ENCODE results near the gene PSPC1. TPM values are rescaled to one million over a fixed set of nuclear protein-coding genes. Genes with fewer than 3 reads are reported as not detected.

Gene PSPC1
- total RNA-seq, 4 donors from 2014 or later = 61.0 to 108 (median 82.0) TPM

DNA sequence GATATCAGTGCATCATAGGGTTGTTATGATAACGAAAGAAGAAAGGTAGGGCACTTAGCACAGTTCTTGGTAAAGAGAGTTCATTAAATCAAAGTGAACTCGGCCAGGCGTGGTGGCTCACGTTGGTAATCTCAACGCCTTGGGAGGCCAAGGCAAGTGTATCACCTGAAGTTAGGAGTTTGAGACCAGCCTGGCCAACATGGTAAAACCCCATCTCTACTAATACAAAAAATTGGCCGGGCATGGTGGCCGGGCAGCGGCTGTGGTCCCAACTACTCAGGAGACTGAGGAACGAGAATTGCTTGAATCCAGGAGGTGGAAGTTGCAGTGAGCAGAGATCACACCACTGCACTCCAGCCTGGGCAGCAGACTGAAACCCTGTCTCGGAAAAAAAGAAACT lies 19.1 kb downstream of the PSPC1 start:
- Histone ChIP-seq H3K27ac (no peak overlapping the region), H3K4me3 (no peak overlapping the region), H3K9me3 (no peaks in the 10 kb centered on the region), H3K4me1 (peaks cover 0 to 43% (median 2%) of the 10 kb centered on the region in 4 donors), H3K36me3 (peaks cover 0 to 42% (median 0%) of the 10 kb centered on the region in 3 donors), H3K27me3 (no peaks in the 10 kb centered on the region)
- WGBS, 2 donors = 91 to 94% methylated on average over 10 of the region's 10 CpGs
- DNase-seq (ENCODE audit: low spot score in 2 of 2) = no peak
- TF ChIP-seq POLR2A (IDR thresholded peaks at IDR 0.05) (no peak), EP300 (IDR thresholded peaks at IDR 0.05) (no peak), CTCF (IDR thresholded peaks at IDR 0.05) (no peak)

DNA sequence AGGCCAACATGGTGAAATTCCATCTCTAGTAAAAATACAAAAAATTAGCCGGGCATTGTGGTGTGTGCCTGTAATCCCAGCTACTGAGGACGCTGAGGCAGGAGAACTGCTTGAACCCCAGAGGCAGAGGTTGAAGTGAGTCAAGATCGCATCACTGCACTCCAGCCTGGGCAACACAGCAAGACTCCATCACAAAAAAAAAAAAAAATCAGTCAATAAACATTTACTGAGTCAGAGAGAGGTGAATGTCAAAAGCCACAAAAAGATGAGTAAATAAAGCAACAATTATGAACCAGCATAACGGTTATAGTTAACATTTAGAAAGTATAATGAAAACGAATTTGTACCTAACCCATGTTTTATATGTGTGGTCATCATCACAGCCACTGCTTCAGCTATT lies 23.1 kb downstream of the PSPC1 start:
- TF ChIP-seq EP300 (IDR thresholded peaks at IDR 0.05) (no peak), CTCF (IDR thresholded peaks at IDR 0.05) (no peak), POLR2A (IDR thresholded peaks at IDR 0.05) (no peak)
- no peaks in the 10 kb centered on the region for H3K9me3 ChIP-seq
- H3K4me3 ChIP-seq = no peak overlapping the region
- no peak overlapping the region for H3K27ac ChIP-seq
- WGBS, 2 donors = 82 to 85% methylated on average over 5 of the region's 5 CpGs
- no peak for DNase-seq (ENCODE audit: low spot score in 2 of 2)
- H3K36me3 ChIP-seq = peaks cover 0 to 72% (median 0%) of the 10 kb centered on the region in 3 donors
- H3K27me3 ChIP-seq = no peaks in the 10 kb centered on the region
- peaks cover 0 to 15% (median 0%) of the 10 kb centered on the region in 4 donors for H3K4me1 ChIP-seq

DNA sequence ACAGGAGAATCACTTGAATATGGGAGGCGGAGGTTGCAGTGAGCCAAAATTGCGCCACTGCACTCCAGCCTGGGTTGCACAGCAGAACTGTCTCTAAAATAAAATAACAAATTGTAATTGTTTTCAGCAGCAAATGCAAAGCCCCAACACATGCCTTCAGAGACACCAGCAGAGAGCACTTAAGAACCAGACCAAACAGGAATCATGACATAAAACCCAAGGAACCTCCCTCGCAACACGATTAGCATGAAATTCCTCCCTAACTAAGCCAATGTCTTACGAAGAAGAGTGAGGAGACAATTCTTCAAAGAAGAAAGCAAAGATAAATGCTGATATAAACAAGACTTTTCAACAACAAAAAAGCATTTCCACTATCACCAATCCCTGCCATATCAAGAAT lies 40.1 kb downstream of the PSPC1 start:
- TF ChIP-seq EP300 (IDR thresholded peaks at IDR 0.05) = no peak
- Histone ChIP-seq H3K27ac (no peak overlapping the region), H3K4me3 (no peak overlapping the region), H3K4me1 (no peaks in the 10 kb centered on the region), H3K36me3 (peaks cover 0 to 76% (median 0%) of the 10 kb centered on the region in 3 donors), H3K27me3 (no peaks in the 10 kb centered on the region), H3K9me3 (no peaks in the 10 kb centered on the region)
- DNase-seq (ENCODE audit: low spot score in 2 of 2) = no peak
- WGBS, 2 donors = 84 to 85% methylated on average over 5 of the region's 5 CpGs

GRCh38 chr13:19737844-19738557 lies 44.7 kb downstream of the PSPC1 start:
- no peak for DNase-seq (ENCODE audit: low spot score in 2 of 2)
- TF ChIP-seq CTCF (IDR thresholded peaks at IDR 0.05) (no peak), EP300 (IDR thresholded peaks at IDR 0.05) (no peak), POLR2A (IDR thresholded peaks at IDR 0.05) (no peak)
- H3K4me1 ChIP-seq = no peaks in the 10 kb centered on the region
- no peaks in the 10 kb centered on the region for H3K9me3 ChIP-seq
- H3K36me3 ChIP-seq = peaks cover 0 to 69% (median 0%) of the 10 kb centered on the region in 3 donors
- H3K27ac ChIP-seq = no peak overlapping the region
- no peaks in the 10 kb centered on the region for H3K27me3 ChIP-seq
- 88 to 89% methylated on average over 4 of the region's 4 CpGs for WGBS, 2 donors
- no peak overlapping the region for H3K4me3 ChIP-seq

DNA sequence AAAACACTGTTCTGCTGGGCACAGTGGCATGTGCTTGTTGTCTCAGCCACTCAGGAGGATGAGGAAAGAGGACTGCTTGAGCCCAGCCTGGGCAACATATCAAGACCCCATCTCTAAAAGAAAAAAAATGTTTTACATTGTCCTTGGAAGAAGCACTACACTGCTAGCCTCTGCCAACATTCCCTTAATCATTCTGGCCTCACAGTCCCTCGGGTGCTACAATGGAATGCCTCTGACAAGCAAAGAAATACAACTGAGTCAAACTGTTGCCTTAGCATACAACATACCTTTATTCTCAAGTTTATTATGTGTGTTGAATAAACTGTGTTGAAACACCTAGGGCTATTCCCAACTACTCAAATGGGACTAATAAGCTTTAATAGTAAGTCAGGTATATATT lies 56.1 kb downstream of the PSPC1 start:
- no peak for DNase-seq (ENCODE audit: low spot score in 2 of 2)
- H3K36me3 ChIP-seq = peaks cover 0 to 45% (median 0%) of the 10 kb centered on the region in 3 donors
- H3K4me3 ChIP-seq = no peak overlapping the region
- no peak overlapping the region for H3K27ac ChIP-seq
- TF ChIP-seq EP300 (IDR thresholded peaks at IDR 0.05) (no peak), CTCF (IDR thresholded peaks at IDR 0.05) (no peak), POLR2A (IDR thresholded peaks at IDR 0.05) (no peak)
- no peaks in the 10 kb centered on the region for H3K9me3 ChIP-seq
- 70 to 71% methylated on average over 1 of the region's 1 CpG for WGBS, 2 donors
- no peaks in the 10 kb centered on the region for H3K4me1 ChIP-seq
- H3K27me3 ChIP-seq = no peaks in the 10 kb centered on the region

Measured in tibial nerve (tissue), 4 donors.